ENCODE measurements around the gene ADAM33. TPM values are rescaled to one million over a fixed set of nuclear protein-coding genes. Genes with fewer than 3 reads are reported as not detected.

Gene ADAM33
- total and polyA plus RNA-seq, 4 donors, result 0.11 to 1.2 (median 0.60) TPM

DNA sequence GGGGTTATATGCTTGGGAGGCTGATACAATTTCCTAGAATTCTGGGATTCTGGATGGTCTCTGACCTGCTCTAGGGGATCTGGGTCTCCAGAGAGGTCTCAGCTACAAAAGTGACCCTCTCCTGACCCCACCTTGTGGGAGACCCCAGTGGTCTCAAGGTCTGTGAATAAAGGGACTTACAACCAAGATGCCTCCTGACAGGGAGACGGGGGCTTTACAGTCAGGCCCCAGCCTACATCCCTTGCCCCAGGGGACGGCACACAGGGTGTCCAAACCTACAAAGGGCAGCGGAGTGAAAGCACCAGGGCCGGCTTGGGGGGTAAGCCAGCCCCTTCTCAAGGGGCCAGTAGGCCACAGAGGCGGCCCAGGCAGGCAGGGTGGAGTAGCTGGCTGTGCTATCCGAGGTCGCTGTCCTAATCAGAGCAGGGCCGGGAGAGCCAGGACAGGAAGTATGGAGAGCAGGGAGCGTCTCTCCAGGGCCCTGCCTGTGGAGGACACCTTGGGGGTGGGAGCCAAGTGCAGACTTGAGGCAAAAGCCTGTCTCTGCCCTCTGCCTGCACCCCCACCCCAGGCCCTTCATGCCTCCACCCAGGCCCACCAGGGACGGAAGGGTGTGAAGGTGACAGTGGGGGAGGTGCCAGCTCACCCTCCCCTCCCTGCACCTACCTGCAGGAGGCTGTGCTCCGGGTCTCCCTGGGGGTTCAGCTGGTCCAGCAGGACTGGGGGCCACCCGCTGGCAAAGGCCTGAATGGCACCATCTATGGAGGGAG lies 22.1 kb downstream of the ADAM33 start (continued):
- no peak for TF ChIP-seq NR2F2 (IDR thresholded peaks at IDR 0.05)
- no peak for TF ChIP-seq RXRA (IDR thresholded peaks at IDR 0.05)
- TF ChIP-seq, protein P1, sequence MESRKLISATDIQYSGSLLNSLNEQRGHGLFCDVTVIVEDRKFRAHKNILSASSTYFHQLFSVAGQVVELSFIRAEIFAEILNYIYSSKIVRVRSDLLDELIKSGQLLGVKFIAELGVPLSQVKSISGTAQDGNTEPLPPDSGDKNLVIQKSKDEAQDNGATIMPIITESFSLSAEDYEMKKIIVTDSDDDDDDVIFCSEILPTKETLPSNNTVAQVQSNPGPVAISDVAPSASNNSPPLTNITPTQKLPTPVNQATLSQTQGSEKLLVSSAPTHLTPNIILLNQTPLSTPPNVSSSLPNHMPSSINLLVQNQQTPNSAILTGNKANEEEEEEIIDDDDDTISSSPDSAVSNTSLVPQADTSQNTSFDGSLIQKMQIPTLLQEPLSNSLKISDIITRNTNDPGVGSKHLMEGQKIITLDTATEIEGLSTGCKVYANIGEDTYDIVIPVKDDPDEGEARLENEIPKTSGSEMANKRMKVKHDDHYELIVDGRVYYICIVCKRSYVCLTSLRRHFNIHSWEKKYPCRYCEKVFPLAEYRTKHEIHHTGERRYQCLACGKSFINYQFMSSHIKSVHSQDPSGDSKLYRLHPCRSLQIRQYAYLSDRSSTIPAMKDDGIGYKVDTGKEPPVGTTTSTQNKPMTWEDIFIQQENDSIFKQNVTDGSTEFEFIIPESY (IDR thresholded peaks at IDR 0.05), result no peak

DNA sequence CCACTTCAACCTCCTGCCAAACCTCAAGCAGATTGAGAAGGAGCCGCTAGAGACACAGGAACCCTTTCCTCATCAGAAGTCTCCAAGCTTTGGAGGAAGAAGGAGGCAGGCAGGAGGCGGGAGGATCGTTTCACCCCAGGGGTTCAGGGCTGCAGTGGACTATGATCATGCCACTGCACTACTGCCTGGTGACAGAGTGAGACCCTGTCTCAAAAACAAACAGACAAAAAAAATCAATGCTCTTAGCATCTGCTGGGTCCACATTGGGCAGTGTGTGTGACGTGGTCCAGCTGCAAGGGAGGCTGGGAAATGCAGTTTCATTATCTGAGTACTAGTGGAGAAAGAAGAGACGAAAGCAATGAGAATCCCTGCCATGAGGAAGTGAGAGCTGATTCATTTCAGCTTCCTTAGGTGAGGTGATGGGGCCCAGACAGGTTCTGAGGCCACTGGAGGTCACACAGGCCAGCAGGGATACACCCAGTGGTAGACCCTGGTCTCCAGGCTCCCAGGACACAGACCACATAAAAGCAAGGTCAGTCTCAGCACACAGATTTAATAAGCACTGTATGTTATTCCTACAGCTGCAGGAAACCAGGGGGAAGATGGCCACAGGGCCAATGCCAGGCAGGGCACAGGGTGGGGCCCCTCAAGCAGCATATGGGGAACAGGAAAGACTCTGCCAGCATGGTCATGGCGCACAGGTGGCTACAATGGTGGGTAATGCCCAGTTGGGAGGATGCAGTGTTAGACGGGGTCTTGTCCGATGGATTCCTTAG lies 22.9 kb downstream of the ADAM33 start:
- H3K9me3 ChIP-seq (ENCODE audit: control insufficient read depth in 4 of 4, low read length in 3 of 4), result peaks cover 0 to 2% (median 0%) of the 10 kb centered on the region in 4 donors
- no peak for DNase-seq (ENCODE audit: low spot score)
- TF ChIP-seq YY1 (IDR thresholded peaks at IDR 0.05) (no peak), FOXA2 (IDR thresholded peaks at IDR 0.05) (no peak), RXRA (IDR thresholded peaks at IDR 0.05) (no peak), TAF1 (conservative IDR thresholded peaks at IDR 0.05) (no peak), SP1 (IDR thresholded peaks at IDR 0.05) (no peak), HNF4G (IDR thresholded peaks at IDR 0.05) (no peak), FOXA1 (IDR thresholded peaks at IDR 0.05) (no peak), NR2F2 (IDR thresholded peaks at IDR 0.05) (no peak), GABPA (IDR thresholded peaks at IDR 0.05 in 1 of 2, conservative IDR thresholded peaks at IDR 0.05 in 1 of 2) (no peak), RAD21 (IDR thresholded peaks at IDR 0.05) (no peak), JUND (IDR thresholded peaks at IDR 0.05) (no peak), EGR1 (IDR thresholded peaks at IDR 0.05; ENCODE audit: low read depth in 2 of 2) (no peak), HNF4A (conservative IDR thresholded peaks at IDR 0.05) (no peak)
- TF ChIP-seq, protein P2, sequence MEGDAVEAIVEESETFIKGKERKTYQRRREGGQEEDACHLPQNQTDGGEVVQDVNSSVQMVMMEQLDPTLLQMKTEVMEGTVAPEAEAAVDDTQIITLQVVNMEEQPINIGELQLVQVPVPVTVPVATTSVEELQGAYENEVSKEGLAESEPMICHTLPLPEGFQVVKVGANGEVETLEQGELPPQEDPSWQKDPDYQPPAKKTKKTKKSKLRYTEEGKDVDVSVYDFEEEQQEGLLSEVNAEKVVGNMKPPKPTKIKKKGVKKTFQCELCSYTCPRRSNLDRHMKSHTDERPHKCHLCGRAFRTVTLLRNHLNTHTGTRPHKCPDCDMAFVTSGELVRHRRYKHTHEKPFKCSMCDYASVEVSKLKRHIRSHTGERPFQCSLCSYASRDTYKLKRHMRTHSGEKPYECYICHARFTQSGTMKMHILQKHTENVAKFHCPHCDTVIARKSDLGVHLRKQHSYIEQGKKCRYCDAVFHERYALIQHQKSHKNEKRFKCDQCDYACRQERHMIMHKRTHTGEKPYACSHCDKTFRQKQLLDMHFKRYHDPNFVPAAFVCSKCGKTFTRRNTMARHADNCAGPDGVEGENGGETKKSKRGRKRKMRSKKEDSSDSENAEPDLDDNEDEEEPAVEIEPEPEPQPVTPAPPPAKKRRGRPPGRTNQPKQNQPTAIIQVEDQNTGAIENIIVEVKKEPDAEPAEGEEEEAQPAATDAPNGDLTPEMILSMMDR (IDR thresholded peaks at IDR 0.05; ENCODE audit: low read depth, low read length, missing input control), result no peak
- TF ChIP-seq, protein P3, sequence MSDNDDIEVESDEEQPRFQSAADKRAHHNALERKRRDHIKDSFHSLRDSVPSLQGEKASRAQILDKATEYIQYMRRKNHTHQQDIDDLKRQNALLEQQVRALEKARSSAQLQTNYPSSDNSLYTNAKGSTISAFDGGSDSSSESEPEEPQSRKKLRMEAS (IDR thresholded peaks at IDR 0.05), result no peak
- TF ChIP-seq, protein P4, sequence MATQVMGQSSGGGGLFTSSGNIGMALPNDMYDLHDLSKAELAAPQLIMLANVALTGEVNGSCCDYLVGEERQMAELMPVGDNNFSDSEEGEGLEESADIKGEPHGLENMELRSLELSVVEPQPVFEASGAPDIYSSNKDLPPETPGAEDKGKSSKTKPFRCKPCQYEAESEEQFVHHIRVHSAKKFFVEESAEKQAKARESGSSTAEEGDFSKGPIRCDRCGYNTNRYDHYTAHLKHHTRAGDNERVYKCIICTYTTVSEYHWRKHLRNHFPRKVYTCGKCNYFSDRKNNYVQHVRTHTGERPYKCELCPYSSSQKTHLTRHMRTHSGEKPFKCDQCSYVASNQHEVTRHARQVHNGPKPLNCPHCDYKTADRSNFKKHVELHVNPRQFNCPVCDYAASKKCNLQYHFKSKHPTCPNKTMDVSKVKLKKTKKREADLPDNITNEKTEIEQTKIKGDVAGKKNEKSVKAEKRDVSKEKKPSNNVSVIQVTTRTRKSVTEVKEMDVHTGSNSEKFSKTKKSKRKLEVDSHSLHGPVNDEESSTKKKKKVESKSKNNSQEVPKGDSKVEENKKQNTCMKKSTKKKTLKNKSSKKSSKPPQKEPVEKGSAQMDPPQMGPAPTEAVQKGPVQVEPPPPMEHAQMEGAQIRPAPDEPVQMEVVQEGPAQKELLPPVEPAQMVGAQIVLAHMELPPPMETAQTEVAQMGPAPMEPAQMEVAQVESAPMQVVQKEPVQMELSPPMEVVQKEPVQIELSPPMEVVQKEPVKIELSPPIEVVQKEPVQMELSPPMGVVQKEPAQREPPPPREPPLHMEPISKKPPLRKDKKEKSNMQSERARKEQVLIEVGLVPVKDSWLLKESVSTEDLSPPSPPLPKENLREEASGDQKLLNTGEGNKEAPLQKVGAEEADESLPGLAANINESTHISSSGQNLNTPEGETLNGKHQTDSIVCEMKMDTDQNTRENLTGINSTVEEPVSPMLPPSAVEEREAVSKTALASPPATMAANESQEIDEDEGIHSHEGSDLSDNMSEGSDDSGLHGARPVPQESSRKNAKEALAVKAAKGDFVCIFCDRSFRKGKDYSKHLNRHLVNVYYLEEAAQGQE (IDR thresholded peaks at IDR 0.05), result no peak
- TF ChIP-seq, protein P1 (IDR thresholded peaks at IDR 0.05), result no peak
- TF ChIP-seq, protein P5, sequence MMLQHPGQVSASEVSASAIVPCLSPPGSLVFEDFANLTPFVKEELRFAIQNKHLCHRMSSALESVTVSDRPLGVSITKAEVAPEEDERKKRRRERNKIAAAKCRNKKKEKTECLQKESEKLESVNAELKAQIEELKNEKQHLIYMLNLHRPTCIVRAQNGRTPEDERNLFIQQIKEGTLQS (IDR thresholded peaks at IDR 0.05), result no peak
- peaks cover 0 to 23% (median 5%) of the 10 kb centered on the region in 4 donors for H3K27me3 ChIP-seq (ENCODE audit: control insufficient read depth in 4 of 4, insufficient read depth in 4 of 4, low read length in 3 of 4)
- WGBS, result 68% methylated on average over 8 of the region's 8 CpGs
- H3K36me3 ChIP-seq (ENCODE audit: control insufficient read depth in 4 of 4, insufficient read depth in 3 of 4, low read depth in 1 of 4, low read length in 3 of 4), result no peaks in the 10 kb centered on the region
- no peak overlapping the region for H3K9ac ChIP-seq (ENCODE audit: low read depth in 1 of 2, low read length in 2 of 2)
- H3K27ac ChIP-seq (ENCODE audit: low read depth in 1 of 2, low read length in 2 of 2), result no peak overlapping the region
- H3K4me3 ChIP-seq (ENCODE audit: low read depth in 1 of 3, low read length in 3 of 3), result no peak overlapping the region
- peaks cover 0 to 8% (median 3%) of the 10 kb centered on the region in 4 donors for H3K4me1 ChIP-seq (ENCODE audit: control insufficient read depth in 4 of 4, insufficient read depth in 4 of 4, low read length in 3 of 4)
